ENCODE measurements around the gene ZBTB8A.

- TF ChIP-seq ZNF580 (CRISPR knock-in tag; IDR thresholded peaks at IDR 0.05; ENCODE audit: borderline replicate concordance, low read depth): no peak
- peak; percentile 86 for TF ChIP-seq DRAP1 (CRISPR knock-in tag; IDR thresholded peaks at IDR 0.05)
- TF ChIP-seq EP300 (IDR thresholded peaks at IDR 0.05; ENCODE audit: low read depth in 2 of 2, low read length in 2 of 2): no peak
- TF ChIP-seq EP300 (CRISPR knock-in tag; IDR thresholded peaks at IDR 0.05; ENCODE audit: borderline replicate concordance): no peak
- TF ChIP-seq CTCF (CRISPR knock-in tag; IDR thresholded peaks at IDR 0.05): peak; percentile 68
- TF ChIP-seq ZNF253 (CRISPR knock-in tag; IDR thresholded peaks at IDR 0.05; ENCODE audit: borderline replicate concordance): 0 out of 2 replicates have a peak, but pooled peaks have one; percentile 26
- no peak for TF ChIP-seq NFIB (CRISPR knock-in tag; IDR thresholded peaks at IDR 0.05; ENCODE audit: borderline replicate concordance)
These were observed 73.1 kb downstream of the ZBTB8A start for GRCh38 chr1:32612189-32612881.

All from HepG2 (cell line).